ENCODE data around the gene ERAL1.

GRCh38 chr17:28896491-28896883 is 41.7 kb downstream of the ERAL1 start:
- TF ChIP-seq POLR2AphosphoS5 (IDR thresholded peaks at IDR 0.05; ENCODE audit: low read depth, low read length) (no peak), POLR2A (IDR thresholded peaks at IDR 0.05; ENCODE audit: low read depth, low read length) (no peak), TAF1 (IDR thresholded peaks at IDR 0.05; ENCODE audit: borderline replicate concordance, low read depth, low read length) (no peak)
